ENCODE results near the gene RNF220.
"Not testable (repeated sequence)": the region's sequence is repeated elsewhere in the genome, so short reads cannot be mapped to it uniquely, and the experiment has no call there.

The RNF220 gene

GRCh38 chr1:44500181-44501046, 95.4 kb downstream of the RNF220 start:
- in situ Hi-C loops (cut with HindIII; ENCODE audit: low pct_ligation_motif_present, low sequenced_read_pairs) = no loop called here
- H3K27ac ChIP-seq = no peak overlapping the region
- DNase-seq = peak; percentile 26
- H3K4me3 ChIP-seq (ENCODE audit: low read depth, low read length) = no peak overlapping the region
- H3K27me3 ChIP-seq (replicated peaks) = peaks cover 31% of the 10 kb centered on the region
- no peaks in the 10 kb centered on the region for H3K36me3 ChIP-seq (replicated peaks)
- TF ChIP-seq CTCF (IDR thresholded peaks at IDR 0.05; ENCODE audit: low read depth, low read length, missing control alignments) = peak; percentile 75

- peaks cover 36% of the 10 kb centered on the region for H3K27me3 ChIP-seq (replicated peaks)
- H3K36me3 ChIP-seq (replicated peaks) = no peaks in the 10 kb centered on the region
- in situ Hi-C loops (cut with HindIII; ENCODE audit: low pct_ligation_motif_present, low sequenced_read_pairs) = no loop called here
- no peak for DNase-seq
- no peak overlapping the region for H3K27ac ChIP-seq
- no peak overlapping the region for H3K4me3 ChIP-seq (ENCODE audit: low read depth, low read length)
- TF ChIP-seq CTCF (IDR thresholded peaks at IDR 0.05; ENCODE audit: low read depth, low read length, missing control alignments) = no peak
These were observed 96.2 kb downstream of the RNF220 start for GRCh38 chr1:44501047-44501890.

- H3K27me3 ChIP-seq (replicated peaks) = peaks cover 43% of the 10 kb centered on the region
- H3K27ac ChIP-seq; in situ Hi-C loops (cut with HindIII; ENCODE audit: low pct_ligation_motif_present, low sequenced_read_pairs); DNase-seq; H3K36me3 ChIP-seq (replicated peaks); H3K4me3 ChIP-seq (ENCODE audit: low read depth, low read length): not testable (repeated sequence)
These were observed 97.8 kb downstream of the RNF220 start for GRCh38 chr1:44502823-44503222.

- TF ChIP-seq CTCF (IDR thresholded peaks at IDR 0.05; ENCODE audit: low read depth, low read length, missing control alignments) = no peak
- H3K36me3 ChIP-seq (replicated peaks) = no peaks in the 10 kb centered on the region
- H3K4me3 ChIP-seq (ENCODE audit: low read depth, low read length) = no peak overlapping the region
- H3K27me3 ChIP-seq (replicated peaks) = peaks cover 46% of the 10 kb centered on the region
- DNase-seq = no peak
- no peak overlapping the region for H3K27ac ChIP-seq
- in situ Hi-C loops (cut with HindIII; ENCODE audit: low pct_ligation_motif_present, low sequenced_read_pairs) = no loop called here
These were observed 98.6 kb downstream of the RNF220 start for GRCh38 chr1:44503625-44504024.

- H3K27me3 ChIP-seq (replicated peaks) = peaks cover 45% of the 10 kb centered on the region
- in situ Hi-C loops (cut with HindIII; ENCODE audit: low pct_ligation_motif_present, low sequenced_read_pairs) = no loop called here
- DNase-seq = no peak
- no peak for TF ChIP-seq CTCF (IDR thresholded peaks at IDR 0.05; ENCODE audit: low read depth, low read length, missing control alignments)
- H3K4me3 ChIP-seq (ENCODE audit: low read depth, low read length) = no peak overlapping the region
- H3K36me3 ChIP-seq (replicated peaks) = no peaks in the 10 kb centered on the region
- H3K27ac ChIP-seq = no peak overlapping the region
These were observed 100.3 kb downstream of the RNF220 start for GRCh38 chr1:44505210-44505993.
